ENCODE data around the gene CACNA1S. TPM values are rescaled to one million over a fixed set of nuclear protein-coding genes. Genes with fewer than 3 reads are reported as not detected.

The CACNA1S gene
- total and polyA plus RNA-seq, 8 donors: under 0.01 TPM; not detected in 7

GRCh38 chr1:201146626-201147390 is 34.6 kb upstream of the CACNA1S start:
- FAIRE-seq (no peak), ATAC-seq (no peak)

GRCh38 chr1:201145816-201146215 is 33.6 kb upstream of the CACNA1S start:
- TF ChIP-seq CTCF (IDR thresholded peaks at IDR 0.05): no peak
- H3K27me3 ChIP-seq: no peaks in the 10 kb centered on the region
- FAIRE-seq: no peak
- H3K4me3 ChIP-seq: no peak overlapping the region
- intact Hi-C loops (cut with DNase I): loop anchor here in 1 of 3 donors (5.0 kb wide), 2 partner anchors 36 to 71 kb away; no protein-coding TSS in a partner anchor
- H3K9me3 ChIP-seq: no peaks in the 10 kb centered on the region
- no peak for ATAC-seq
- no peak overlapping the region for H3K27ac ChIP-seq
- 92 to 98% methylated on average over 7 of the region's 7 CpGs for WGBS, 2 donors
- no peaks in the 10 kb centered on the region for H3K4me1 ChIP-seq
- no peak for DNase-seq
- peaks cover 0 to 57% (median 15%) of the 10 kb centered on the region in 3 donors for H3K36me3 ChIP-seq

More at GRCh38 chr1:201146626-201147390, 34.6 kb upstream of the CACNA1S start:
- Histone ChIP-seq H3K27me3 (no peaks in the 10 kb centered on the region), H3K9me3 (no peaks in the 10 kb centered on the region), H3K36me3 (peaks cover 0 to 51% (median 15%) of the 10 kb centered on the region in 3 donors), H3K27ac (no peak overlapping the region), H3K4me3 (no peak overlapping the region), H3K4me1 (no peaks in the 10 kb centered on the region)
- DNase-seq: no peak
- TF ChIP-seq CTCF (IDR thresholded peaks at IDR 0.05): no peak
- WGBS, 2 donors: 87 to 92% methylated on average over 16 to 17 of the region's 17 CpGs
- intact Hi-C loops (cut with DNase I): loop anchor here in 1 of 3 donors (5.0 kb wide), 2 partner anchors 35 to 70 kb away; no protein-coding TSS in a partner anchor

GRCh38 chr1:201145132-201145531 is 32.9 kb upstream of the CACNA1S start:
- TF ChIP-seq CTCF (IDR thresholded peaks at IDR 0.05): no peak
- Histone ChIP-seq H3K9me3 (no peaks in the 10 kb centered on the region), H3K27me3 (no peaks in the 10 kb centered on the region), H3K4me1 (no peaks in the 10 kb centered on the region), H3K27ac (no peak overlapping the region), H3K4me3 (no peak overlapping the region), H3K36me3 (peaks cover 0 to 57% (median 19%) of the 10 kb centered on the region in 3 donors)
- DNase-seq: peak in 1 of 6 donors; percentile 24
- WGBS, 2 donors: 77 to 88% methylated on average over 3 of the region's 3 CpGs
- FAIRE-seq: no peak
- intact Hi-C loops (cut with DNase I): loop anchor here in 1 of 3 donors (5.0 kb wide), 2 partner anchors 37 to 72 kb away; no protein-coding TSS in a partner anchor
- ATAC-seq: no peak

- no peak for ATAC-seq
- Histone ChIP-seq H3K27ac (no peak overlapping the region), H3K36me3 (peaks cover 0 to 57% (median 23%) of the 10 kb centered on the region in 3 donors), H3K9me3 (no peaks in the 10 kb centered on the region), H3K4me1 (no peaks in the 10 kb centered on the region), H3K4me3 (no peak overlapping the region), H3K27me3 (no peaks in the 10 kb centered on the region)
- no peak for FAIRE-seq
- TF ChIP-seq CTCF (IDR thresholded peaks at IDR 0.05): no peak
- DNase-seq: peak in 1 of 6 donors; percentile 31
- intact Hi-C loops (cut with DNase I): loop anchor here in 1 of 3 donors (5.0 kb wide), 2 partner anchors 38 to 73 kb away; no protein-coding TSS in a partner anchor
- 72 to 79% methylated on average over 5 of the region's 5 CpGs for WGBS, 2 donors
Measured at GRCh38 chr1:201144701-201145100, 32.5 kb upstream of the CACNA1S start.

Data from pancreas (tissue), 10 donors.